Measurements from ENCODE around the gene HPCA.
"Not testable (repeated sequence)": the region's sequence is repeated elsewhere in the genome, so short reads cannot be mapped to it uniquely, and the experiment has no call there.

The HPCA gene

GRCh38 chr1:32904797-32905196 is 18.5 kb downstream of the HPCA start:
- H3K9me3 ChIP-seq (ENCODE audit: severe bottlenecking), result no peaks in the 10 kb centered on the region
- no peaks in the 10 kb centered on the region for H3K4me1 ChIP-seq (ENCODE audit: insufficient read depth, poor library complexity, severe bottlenecking)
- H3K27me3 ChIP-seq (ENCODE audit: insufficient read depth, poor library complexity, severe bottlenecking), result no peaks in the 10 kb centered on the region
- no peak overlapping the region for H3K4me3 ChIP-seq (ENCODE audit: severe bottlenecking)
- no peaks in the 10 kb centered on the region for H3K36me3 ChIP-seq (ENCODE audit: low read depth)
- ATAC-seq (ENCODE audit: low read depth), result no peak
- no peak overlapping the region for H3K27ac ChIP-seq (ENCODE audit: poor library complexity, severe bottlenecking)
- DNase-seq (ENCODE audit: low spot score), result no peak
- no peak for TF ChIP-seq CTCF (IDR thresholded peaks at IDR 0.05; ENCODE audit: poor library complexity, severe bottlenecking)

- not testable (repeated sequence) for ATAC-seq (ENCODE audit: low read depth); H3K4me1 ChIP-seq (ENCODE audit: insufficient read depth, poor library complexity, severe bottlenecking); H3K27ac ChIP-seq (ENCODE audit: poor library complexity, severe bottlenecking); H3K36me3 ChIP-seq (ENCODE audit: low read depth); H3K27me3 ChIP-seq (ENCODE audit: insufficient read depth, poor library complexity, severe bottlenecking); H3K9me3 ChIP-seq (ENCODE audit: severe bottlenecking); H3K4me3 ChIP-seq (ENCODE audit: severe bottlenecking); DNase-seq (ENCODE audit: low spot score)
Observed at GRCh38 chr1:32905588-32905987, 19.3 kb downstream of the HPCA start.

- H3K36me3 ChIP-seq (ENCODE audit: low read depth), result no peaks in the 10 kb centered on the region
- TF ChIP-seq CTCF (IDR thresholded peaks at IDR 0.05; ENCODE audit: poor library complexity, severe bottlenecking), result no peak
- H3K27ac ChIP-seq (ENCODE audit: poor library complexity, severe bottlenecking), result no peak overlapping the region
- H3K9me3 ChIP-seq (ENCODE audit: severe bottlenecking), result no peaks in the 10 kb centered on the region
- no peak overlapping the region for H3K4me3 ChIP-seq (ENCODE audit: severe bottlenecking)
- ATAC-seq (ENCODE audit: low read depth) (no peak), DNase-seq (ENCODE audit: low spot score) (no peak)
- H3K4me1 ChIP-seq (ENCODE audit: insufficient read depth, poor library complexity, severe bottlenecking), result no peaks in the 10 kb centered on the region
- no peaks in the 10 kb centered on the region for H3K27me3 ChIP-seq (ENCODE audit: insufficient read depth, poor library complexity, severe bottlenecking)
Observed at GRCh38 chr1:32906654-32907053, 20.4 kb downstream of the HPCA start.

GRCh38 chr1:32907435-32907834 is 21.1 kb downstream of the HPCA start:
- H3K36me3 ChIP-seq (ENCODE audit: low read depth), result no peaks in the 10 kb centered on the region
- H3K9me3 ChIP-seq (ENCODE audit: severe bottlenecking), result no peaks in the 10 kb centered on the region
- ATAC-seq (ENCODE audit: low read depth), result no peak
- H3K27me3 ChIP-seq (ENCODE audit: insufficient read depth, poor library complexity, severe bottlenecking), result no peaks in the 10 kb centered on the region
- H3K27ac ChIP-seq (ENCODE audit: poor library complexity, severe bottlenecking), result no peak overlapping the region
- no peak for TF ChIP-seq CTCF (IDR thresholded peaks at IDR 0.05; ENCODE audit: poor library complexity, severe bottlenecking)
- no peak overlapping the region for H3K4me3 ChIP-seq (ENCODE audit: severe bottlenecking)
- no peak for DNase-seq (ENCODE audit: low spot score)
- H3K4me1 ChIP-seq (ENCODE audit: insufficient read depth, poor library complexity, severe bottlenecking), result no peaks in the 10 kb centered on the region

- Histone ChIP-seq H3K9me3 (ENCODE audit: severe bottlenecking) (no peaks in the 10 kb centered on the region), H3K27me3 (ENCODE audit: insufficient read depth, poor library complexity, severe bottlenecking) (no peaks in the 10 kb centered on the region), H3K4me1 (ENCODE audit: insufficient read depth, poor library complexity, severe bottlenecking) (no peaks in the 10 kb centered on the region), H3K27ac (ENCODE audit: poor library complexity, severe bottlenecking) (no peak overlapping the region), H3K4me3 (ENCODE audit: severe bottlenecking) (no peak overlapping the region), H3K36me3 (ENCODE audit: low read depth) (no peaks in the 10 kb centered on the region)
- TF ChIP-seq CTCF (IDR thresholded peaks at IDR 0.05; ENCODE audit: poor library complexity, severe bottlenecking), result no peak
- DNase-seq (ENCODE audit: low spot score) (no peak), ATAC-seq (ENCODE audit: low read depth) (no peak)
Observed at GRCh38 chr1:32910319-32910718, 24.0 kb downstream of the HPCA start.

Data from RWPE2 (cell line).